DND-41 (cell line): Measurements from ENCODE around the gene NRXN3.

Experiments used
- ATAC-seq: fragments of 200-7000 bp; cut with Tn5 transposase; 3 replicates; pipeline ENCODE4 v1.9.1; 2021; ENCODE audit warnings: low read depth; ENCODE audit not compliant: insufficient read depth
- DNase-seq: peaks from one replicate; pipeline ENCODE4 v3.0.0-alpha.2; 2020
- H2AFZ ChIP-seq: 2 replicates; pipeline ENCODE4 v1.6.0; 2012; ENCODE audit warnings: low read depth, low read length
- H3K27ac ChIP-seq: 2 replicates; pipeline ENCODE4 v1.5.1; 2012; ENCODE audit warnings: low read length, inconsistent platforms
- H3K27me3 ChIP-seq: fragments of 200-600 bp; sonication (generic); 2 replicates; pipeline ENCODE4 v1.6.0; 2012; ENCODE audit warnings: low read length, mild to moderate bottlenecking, inconsistent platforms; ENCODE audit not compliant: insufficient read depth, poor library complexity
- H3K36me3 ChIP-seq: 2 replicates; pipeline ENCODE4 v1.5.1; 2012; ENCODE audit warnings: low read length, inconsistent platforms; ENCODE audit not compliant: insufficient read depth
- H3K4me1 ChIP-seq: 2 replicates; pipeline ENCODE4 v1.5.1; 2012; ENCODE audit warnings: mild to moderate bottlenecking, low read length; ENCODE audit not compliant: insufficient read depth
- H3K4me2 ChIP-seq: 2 replicates; pipeline ENCODE4 v1.6.0; 2012; ENCODE audit warnings: mild to moderate bottlenecking, moderate library complexity, low read length, inconsistent platforms; ENCODE audit not compliant: insufficient read depth
- H3K4me3 ChIP-seq, 2 experiments: fragments of 200-600 bp in 1 of 2; shearing (Covaris generic) in 1 of 2; 2 replicates each; pipeline ENCODE4 v1.5.1; 2012 to 2016; ENCODE audit warnings: inconsistent platforms in 2 of 2, low read length in 2 of 2, mild to moderate bottlenecking in 2 of 2, low read depth in 1 of 2, moderate library complexity in 1 of 2
- H3K79me2 ChIP-seq: 2 replicates; pipeline ENCODE4 v1.6.0; 2012; ENCODE audit warnings: low read length, inconsistent platforms; ENCODE audit not compliant: insufficient read depth
- H3K9ac ChIP-seq: 2 replicates; pipeline ENCODE4 v1.6.0; 2012; ENCODE audit warnings: low read depth, mild to moderate bottlenecking, inconsistent platforms, low read length, moderate library complexity
- H3K9me3 ChIP-seq: 2 replicates; pipeline ENCODE4 v1.5.1; 2012; ENCODE audit warnings: low read length, moderate library complexity, mild to moderate bottlenecking, inconsistent platforms; ENCODE audit not compliant: insufficient read depth, severe bottlenecking
- H4K20me1 ChIP-seq: 2 replicates; pipeline ENCODE4 v1.6.0; 2012; ENCODE audit warnings: low read length; ENCODE audit not compliant: insufficient read depth
- EZH2 ChIP-seq: IDR thresholded peaks from 3 replicates; pipeline ENCODE4 v1.6.1; 2012; ENCODE audit warnings: borderline replicate concordance, low read depth, mild to moderate bottlenecking, moderate library complexity, low read length, inconsistent platforms; ENCODE audit not compliant: severe bottlenecking
- TF ChIP-seq, protein P1 (sequence below): IDR thresholded peaks from 2 replicates; pipeline ENCODE4 v1.5.1; 2012; ENCODE audit warnings: borderline replicate concordance, low read length, moderate library complexity, mild to moderate bottlenecking; ENCODE audit not compliant: poor library complexity, severe bottlenecking; ENCODE audit errors: extremely low read depth

NRXN3 gene

GRCh38 chr14:78251308-78251707, 81.1 kb downstream of the NRXN3 start:
- Histone ChIP-seq H3K79me2 (no peaks in the 10 kb centered on the region), H4K20me1 (no peaks in the 10 kb centered on the region), H3K4me1 (no peaks in the 10 kb centered on the region), H3K27ac (no peak overlapping the region), H3K9ac (no peak overlapping the region), H3K27me3 (no peaks in the 10 kb centered on the region), H3K4me2 (no peak overlapping the region), H3K9me3 (no peaks in the 10 kb centered on the region), H2AFZ (no peak overlapping the region), H3K36me3 (no peaks in the 10 kb centered on the region), H3K4me3 (no peak overlapping the region)
- no peak for DNase-seq
- TF ChIP-seq EZH2: no peak
- TF ChIP-seq, protein P1, sequence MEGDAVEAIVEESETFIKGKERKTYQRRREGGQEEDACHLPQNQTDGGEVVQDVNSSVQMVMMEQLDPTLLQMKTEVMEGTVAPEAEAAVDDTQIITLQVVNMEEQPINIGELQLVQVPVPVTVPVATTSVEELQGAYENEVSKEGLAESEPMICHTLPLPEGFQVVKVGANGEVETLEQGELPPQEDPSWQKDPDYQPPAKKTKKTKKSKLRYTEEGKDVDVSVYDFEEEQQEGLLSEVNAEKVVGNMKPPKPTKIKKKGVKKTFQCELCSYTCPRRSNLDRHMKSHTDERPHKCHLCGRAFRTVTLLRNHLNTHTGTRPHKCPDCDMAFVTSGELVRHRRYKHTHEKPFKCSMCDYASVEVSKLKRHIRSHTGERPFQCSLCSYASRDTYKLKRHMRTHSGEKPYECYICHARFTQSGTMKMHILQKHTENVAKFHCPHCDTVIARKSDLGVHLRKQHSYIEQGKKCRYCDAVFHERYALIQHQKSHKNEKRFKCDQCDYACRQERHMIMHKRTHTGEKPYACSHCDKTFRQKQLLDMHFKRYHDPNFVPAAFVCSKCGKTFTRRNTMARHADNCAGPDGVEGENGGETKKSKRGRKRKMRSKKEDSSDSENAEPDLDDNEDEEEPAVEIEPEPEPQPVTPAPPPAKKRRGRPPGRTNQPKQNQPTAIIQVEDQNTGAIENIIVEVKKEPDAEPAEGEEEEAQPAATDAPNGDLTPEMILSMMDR: no peak
- ATAC-seq: no peak

DNA sequence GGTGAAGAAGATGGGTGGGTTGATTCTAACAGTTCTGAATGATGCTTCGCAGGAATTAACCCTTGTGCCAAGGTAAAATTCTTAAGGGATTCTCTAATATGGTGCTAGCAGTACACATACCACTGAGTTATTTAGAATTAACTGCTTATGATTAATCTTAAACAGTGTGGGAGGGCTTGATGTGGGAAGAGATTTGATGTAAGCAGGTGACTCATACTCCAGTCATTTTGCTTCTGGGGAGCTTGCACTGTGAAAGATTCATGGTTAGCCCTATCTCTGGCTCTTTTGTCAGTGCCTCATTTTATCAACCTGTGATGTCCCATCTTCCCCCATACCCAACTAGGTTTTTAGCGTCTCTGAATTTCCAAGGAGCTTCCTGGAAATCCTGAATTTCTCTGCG, 83.8 kb downstream of the NRXN3 start:
- ATAC-seq: no peak
- no peaks in the 10 kb centered on the region for H3K27me3 ChIP-seq

GRCh38 chr14:78254911-78255461, 84.8 kb downstream of the NRXN3 start:
- ATAC-seq: no peak

More for the DNA sequence above, 83.8 kb downstream of the NRXN3 start:
- Histone ChIP-seq H3K4me3 (no peak overlapping the region), H3K4me2 (no peak overlapping the region), H3K9ac (no peak overlapping the region), H3K36me3 (no peaks in the 10 kb centered on the region), H3K27ac (no peak overlapping the region), H3K79me2 (no peaks in the 10 kb centered on the region), H3K4me1 (no peaks in the 10 kb centered on the region), H3K9me3 (no peaks in the 10 kb centered on the region), H2AFZ (no peak overlapping the region), H4K20me1 (no peaks in the 10 kb centered on the region)
- TF ChIP-seq, protein P1: no peak
- TF ChIP-seq EZH2: no peak
- no peak for DNase-seq

More at GRCh38 chr14:78254911-78255461, 84.8 kb downstream of the NRXN3 start:
- DNase-seq: no peak
- no peak overlapping the region for H3K9ac ChIP-seq
- no peaks in the 10 kb centered on the region for H3K27me3 ChIP-seq
- no peak overlapping the region for H3K4me2 ChIP-seq
- H2AFZ ChIP-seq: no peak overlapping the region
- no peak overlapping the region for H3K4me3 ChIP-seq
- no peaks in the 10 kb centered on the region for H3K9me3 ChIP-seq
- H3K27ac ChIP-seq: no peak overlapping the region
- no peaks in the 10 kb centered on the region for H3K36me3 ChIP-seq
- H4K20me1 ChIP-seq: no peaks in the 10 kb centered on the region
- no peaks in the 10 kb centered on the region for H3K79me2 ChIP-seq
- TF ChIP-seq, protein P1: no peak
- no peak for TF ChIP-seq EZH2
- no peaks in the 10 kb centered on the region for H3K4me1 ChIP-seq
